ELF-1 (cell line): ENCODE results near the gene PEX26.
"Not testable (repeated sequence)": the region's sequence is repeated elsewhere in the genome, so short reads cannot be mapped to it uniquely, and the experiment has no call there.

Experiments
- DNase-seq: peaks from one replicate; pipeline ENCODE4 v3.0.0-alpha.2; 2016; ENCODE audit warnings: low read depth, low spot score

Gene PEX26

GRCh38 chr22:18071307-18071967 lies 6.4 kb upstream of the PEX26 start:
- DNase-seq: not testable (repeated sequence)

GRCh38 chr22:18071968-18072310 lies 5.9 kb upstream of the PEX26 start:
- DNase-seq: no peak

GRCh38 chr22:18073467-18073866 lies 4.3 kb upstream of the PEX26 start:
- DNase-seq: no peak

GRCh38 chr22:18073927-18074326 lies 3.9 kb upstream of the PEX26 start:
- not testable (repeated sequence) for DNase-seq

- DNase-seq: no peak
Measured at GRCh38 chr22:18075101-18075719, 2.6 kb upstream of the PEX26 start.

GRCh38 chr22:18075720-18076497 lies 1.9 kb upstream of the PEX26 start:
- peak; percentile 86 for DNase-seq

GRCh38 chr22:18077087-18077638 lies 627 bp upstream of the PEX26 start:
- DNase-seq: no peak

- peak; percentile 44 for DNase-seq
Measured at GRCh38 chr22:18078329-18079041, 695 bp downstream of the PEX26 start.

GRCh38 chr22:18079706-18080233 lies 2.0 kb downstream of the PEX26 start:
- no peak for DNase-seq

GRCh38 chr22:18081416-18081815 lies 3.6 kb downstream of the PEX26 start:
- no peak for DNase-seq

GRCh38 chr22:18082467-18082866 lies 4.7 kb downstream of the PEX26 start:
- no peak for DNase-seq

GRCh38 chr22:18083406-18083805 lies 5.6 kb downstream of the PEX26 start:
- DNase-seq: no peak

GRCh38 chr22:18085188-18085587 lies 7.4 kb downstream of the PEX26 start:
- no peak for DNase-seq

- DNase-seq: no peak
Measured at GRCh38 chr22:18087350-18087855, 9.6 kb downstream of the PEX26 start.

GRCh38 chr22:18088825-18089568 lies 11.2 kb downstream of the PEX26 start:
- DNase-seq: no peak

GRCh38 chr22:18090286-18090685 lies 12.5 kb downstream of the PEX26 start:
- no peak for DNase-seq

GRCh38 chr22:18091478-18091877 lies 13.7 kb downstream of the PEX26 start:
- no peak for DNase-seq

- DNase-seq: no peak
Measured at GRCh38 chr22:18091916-18092526, 14.2 kb downstream of the PEX26 start.

GRCh38 chr22:18093661-18094060 lies 15.9 kb downstream of the PEX26 start:
- no peak for DNase-seq

- no peak for DNase-seq
Measured at GRCh38 chr22:18095101-18095805, 17.5 kb downstream of the PEX26 start.
